Measurements from ENCODE around the gene GRIK4.

The GRIK4 gene

DNA sequence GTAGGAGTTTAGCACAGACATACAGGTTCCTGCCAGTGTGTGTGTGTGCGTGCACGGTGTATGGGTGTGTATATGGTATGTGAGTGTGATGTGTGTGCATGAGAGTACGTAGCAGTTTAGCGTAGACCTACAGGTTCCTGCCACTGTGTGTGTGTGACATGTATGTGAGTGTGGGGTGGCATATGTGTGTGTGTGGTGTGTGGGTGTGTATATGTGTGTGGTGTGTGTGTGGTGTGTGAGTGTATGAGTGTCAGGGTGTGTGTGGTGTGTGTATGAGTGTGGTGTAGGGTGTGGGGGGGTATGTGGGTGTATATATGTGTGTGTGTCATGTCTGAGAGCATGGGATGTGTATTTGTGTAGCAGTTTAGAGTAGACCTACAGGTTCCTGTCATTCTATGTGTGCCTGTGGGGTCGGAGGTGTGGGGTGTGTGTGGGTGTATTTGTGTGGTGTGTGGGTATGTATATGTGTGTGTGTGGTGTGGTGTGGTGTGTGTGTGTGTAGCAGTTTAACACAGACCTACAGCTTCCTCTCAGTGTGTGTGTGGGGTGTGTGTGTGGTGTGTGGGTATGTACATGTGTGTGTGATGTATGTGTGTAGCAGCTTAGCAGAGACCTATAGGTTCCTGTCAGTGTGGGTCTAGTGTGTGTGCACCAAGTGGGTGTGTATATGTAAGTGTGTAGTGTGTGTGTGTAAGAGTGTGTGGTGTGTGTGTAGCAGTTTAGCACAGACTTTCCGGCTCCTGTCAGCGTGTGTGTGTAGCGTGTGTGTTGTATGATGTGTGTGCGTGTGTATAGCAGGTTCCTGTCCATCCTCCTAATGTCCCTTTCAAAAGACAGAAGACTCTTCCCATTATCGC is 480.5 kb downstream of the GRIK4 start:
- no peak overlapping the region for H3K4me3 ChIP-seq (IDR thresholded peaks at IDR 0.05; ENCODE audit: insufficient read depth, low read depth, low read length)
- H3K4me2 ChIP-seq, result no peak overlapping the region
- no peaks in the 10 kb centered on the region for H3K79me2 ChIP-seq (ENCODE audit: insufficient read depth, low read depth)
- H3K4me1 ChIP-seq (ENCODE audit: low read depth, poor library complexity, severe bottlenecking), result no peaks in the 10 kb centered on the region
- no peak overlapping the region for H2AFZ ChIP-seq (ENCODE audit: low read depth)
- no peaks in the 10 kb centered on the region for H4K20me1 ChIP-seq (ENCODE audit: insufficient read depth)
- no peak overlapping the region for H3K9ac ChIP-seq
- H3K27ac ChIP-seq, result no peak overlapping the region
- TF ChIP-seq, protein P1, sequence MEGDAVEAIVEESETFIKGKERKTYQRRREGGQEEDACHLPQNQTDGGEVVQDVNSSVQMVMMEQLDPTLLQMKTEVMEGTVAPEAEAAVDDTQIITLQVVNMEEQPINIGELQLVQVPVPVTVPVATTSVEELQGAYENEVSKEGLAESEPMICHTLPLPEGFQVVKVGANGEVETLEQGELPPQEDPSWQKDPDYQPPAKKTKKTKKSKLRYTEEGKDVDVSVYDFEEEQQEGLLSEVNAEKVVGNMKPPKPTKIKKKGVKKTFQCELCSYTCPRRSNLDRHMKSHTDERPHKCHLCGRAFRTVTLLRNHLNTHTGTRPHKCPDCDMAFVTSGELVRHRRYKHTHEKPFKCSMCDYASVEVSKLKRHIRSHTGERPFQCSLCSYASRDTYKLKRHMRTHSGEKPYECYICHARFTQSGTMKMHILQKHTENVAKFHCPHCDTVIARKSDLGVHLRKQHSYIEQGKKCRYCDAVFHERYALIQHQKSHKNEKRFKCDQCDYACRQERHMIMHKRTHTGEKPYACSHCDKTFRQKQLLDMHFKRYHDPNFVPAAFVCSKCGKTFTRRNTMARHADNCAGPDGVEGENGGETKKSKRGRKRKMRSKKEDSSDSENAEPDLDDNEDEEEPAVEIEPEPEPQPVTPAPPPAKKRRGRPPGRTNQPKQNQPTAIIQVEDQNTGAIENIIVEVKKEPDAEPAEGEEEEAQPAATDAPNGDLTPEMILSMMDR (conservative IDR thresholded peaks at IDR 0.05; ENCODE audit: low read depth, low read length), result no peak
- H3K27me3 ChIP-seq (ENCODE audit: insufficient read depth, low read depth), result no peaks in the 10 kb centered on the region
- no peaks in the 10 kb centered on the region for H3K36me3 ChIP-seq (ENCODE audit: insufficient read depth)

- Histone ChIP-seq H2AFZ (ENCODE audit: low read depth) (no peak overlapping the region), H3K27ac (no peak overlapping the region), H3K4me3 (IDR thresholded peaks at IDR 0.05; ENCODE audit: insufficient read depth, low read depth, low read length) (no peak overlapping the region), H3K36me3 (ENCODE audit: insufficient read depth) (no peaks in the 10 kb centered on the region), H3K4me1 (ENCODE audit: low read depth, poor library complexity, severe bottlenecking) (no peaks in the 10 kb centered on the region), H3K4me2 (no peak overlapping the region), H3K27me3 (ENCODE audit: insufficient read depth, low read depth) (no peaks in the 10 kb centered on the region), H3K9ac (no peak overlapping the region), H3K79me2 (ENCODE audit: insufficient read depth, low read depth) (no peaks in the 10 kb centered on the region), H4K20me1 (ENCODE audit: insufficient read depth) (no peaks in the 10 kb centered on the region)
- TF ChIP-seq, protein P1 (conservative IDR thresholded peaks at IDR 0.05; ENCODE audit: low read depth, low read length), result no peak
These were observed 482.7 kb downstream of the GRIK4 start for GRCh38 chr11:120994091-120994859.

GRCh38 chr11:120995184-120995583 is 483.6 kb downstream of the GRIK4 start:
- H3K4me1 ChIP-seq (ENCODE audit: low read depth, poor library complexity, severe bottlenecking), result no peaks in the 10 kb centered on the region
- H3K27me3 ChIP-seq (ENCODE audit: insufficient read depth, low read depth), result no peaks in the 10 kb centered on the region
- no peaks in the 10 kb centered on the region for H3K79me2 ChIP-seq (ENCODE audit: insufficient read depth, low read depth)
- TF ChIP-seq, protein P1 (conservative IDR thresholded peaks at IDR 0.05; ENCODE audit: low read depth, low read length), result no peak
- H3K27ac ChIP-seq, result no peak overlapping the region
- no peak overlapping the region for H3K9ac ChIP-seq
- H4K20me1 ChIP-seq (ENCODE audit: insufficient read depth), result no peaks in the 10 kb centered on the region
- H3K36me3 ChIP-seq (ENCODE audit: insufficient read depth), result no peaks in the 10 kb centered on the region
- H3K4me3 ChIP-seq (IDR thresholded peaks at IDR 0.05; ENCODE audit: insufficient read depth, low read depth, low read length), result no peak overlapping the region
- H2AFZ ChIP-seq (ENCODE audit: low read depth), result no peak overlapping the region
- no peak overlapping the region for H3K4me2 ChIP-seq

- TF ChIP-seq, protein P1 (conservative IDR thresholded peaks at IDR 0.05; ENCODE audit: low read depth, low read length), result no peak
- no peak overlapping the region for H3K9ac ChIP-seq
- H3K27me3 ChIP-seq (ENCODE audit: insufficient read depth, low read depth), result no peaks in the 10 kb centered on the region
- H3K4me1 ChIP-seq (ENCODE audit: low read depth, poor library complexity, severe bottlenecking), result no peaks in the 10 kb centered on the region
- no peak overlapping the region for H3K27ac ChIP-seq
- no peak overlapping the region for H3K4me2 ChIP-seq
- no peak overlapping the region for H2AFZ ChIP-seq (ENCODE audit: low read depth)
- H3K4me3 ChIP-seq (IDR thresholded peaks at IDR 0.05; ENCODE audit: insufficient read depth, low read depth, low read length), result no peak overlapping the region
- no peaks in the 10 kb centered on the region for H3K79me2 ChIP-seq (ENCODE audit: insufficient read depth, low read depth)
- H3K36me3 ChIP-seq (ENCODE audit: insufficient read depth), result no peaks in the 10 kb centered on the region
- no peaks in the 10 kb centered on the region for H4K20me1 ChIP-seq (ENCODE audit: insufficient read depth)
These were observed 485.4 kb downstream of the GRIK4 start for GRCh38 chr11:120996973-120997372.
